H1 (cell line): Measurements from ENCODE around the gene MED12L.

Source experiments
- CEBPB ChIP-seq: IDR thresholded peaks from 2 replicates; pipeline ENCODE4 v1.6.1; 2012; ENCODE audit warnings: low read depth, low read length
- CHD2 ChIP-seq: IDR thresholded peaks from 2 replicates; pipeline ENCODE4 v1.6.1; 2012; ENCODE audit warnings: low read length, improper control_type of control experiment
- CTCF ChIP-seq, 3 experiments: IDR thresholded peaks; 1 replicate in 2 of 3; 2 replicates in 1 of 3; pipeline versions ENCODE4 v1.5.1 to v1.6.1; 2011; ENCODE audit warnings: low read length in 3 of 3, mild to moderate bottlenecking in 3 of 3, inconsistent platforms in 2 of 3, low read depth in 1 of 3, moderate library complexity in 1 of 3; ENCODE audit not compliant: insufficient read depth in 1 of 3; ENCODE audit errors: control extremely low read depth in 1 of 3
- EGR1 ChIP-seq: IDR thresholded peaks from 2 replicates; pipeline ENCODE4 v1.6.1; 2011; ENCODE audit warnings: low read depth, low read length, borderline replicate concordance
- EP300 ChIP-seq, 2 experiments: IDR thresholded peaks; 1 replicate in 1 of 2; 2 replicates in 1 of 2; pipeline ENCODE4 v1.6.1; 2011 to 2012; ENCODE audit warnings: low read depth in 2 of 2, low read length in 2 of 2, mild to moderate bottlenecking in 2 of 2, borderline replicate concordance in 1 of 2, inconsistent platforms in 1 of 2, moderate library complexity in 1 of 2
- JUND ChIP-seq: IDR thresholded peaks from 2 replicates; pipeline ENCODE4 v1.6.1; 2011; ENCODE audit warnings: mild to moderate bottlenecking, improper control_type of control experiment, low read length
- POLR2A ChIP-seq, 2 experiments: IDR thresholded peaks; 1 replicate in 1 of 2; 2 replicates in 1 of 2; pipeline ENCODE4 v1.6.1; 2011; ENCODE audit warnings: low read depth in 2 of 2, low read length in 2 of 2, mild to moderate bottlenecking in 2 of 2; ENCODE audit errors: control extremely low read depth in 1 of 2
- POLR2AphosphoS5 ChIP-seq: IDR thresholded peaks from 2 replicates; pipeline ENCODE4 v1.6.1; 2011; ENCODE audit warnings: low read depth, low read length
- RAD21 ChIP-seq, 2 experiments: IDR thresholded peaks in 1 of 2; conservative IDR thresholded peaks in 1 of 2; 2 replicates each; pipeline ENCODE4 v1.6.1; 2011; ENCODE audit warnings: low read depth in 2 of 2, low read length in 2 of 2, improper control_type of control experiment in 1 of 2, inconsistent platforms in 1 of 2, mild to moderate bottlenecking in 1 of 2, moderate library complexity in 1 of 2
- SIX5 ChIP-seq: IDR thresholded peaks from 2 replicates; pipeline ENCODE4 v1.6.1; 2011; ENCODE audit warnings: mild to moderate bottlenecking, low read depth, low read length
- SP2 ChIP-seq: IDR thresholded peaks from 2 replicates; pipeline ENCODE4 v1.6.1; 2012; ENCODE audit warnings: mild to moderate bottlenecking, low read length, inconsistent platforms
- USF2 ChIP-seq: IDR thresholded peaks from 2 replicates; pipeline ENCODE4 v1.6.1; 2011; ENCODE audit warnings: low read length, improper control_type of control experiment
- YY1 ChIP-seq: IDR thresholded peaks from 2 replicates; pipeline ENCODE4 v1.6.1; 2011; ENCODE audit warnings: low read depth, mild to moderate bottlenecking, low read length

GRCh38 chr3:151431940-151432339 lies 346.5 kb downstream of the MED12L start:
- no peak for TF ChIP-seq POLR2A (IDR thresholded peaks at IDR 0.05; ENCODE audit: control extremely low read depth in 1 of 2, low read depth in 2 of 2, low read length in 2 of 2)
- TF ChIP-seq CTCF (IDR thresholded peaks at IDR 0.05; ENCODE audit: control extremely low read depth in 1 of 3, insufficient read depth in 1 of 3, low read depth in 1 of 3, low read length in 3 of 3) = no peak
- TF ChIP-seq CHD2 = no peak
- TF ChIP-seq CEBPB = no peak
- TF ChIP-seq JUND = no peak
- TF ChIP-seq SIX5 = no peak
- TF ChIP-seq USF2 = no peak
- no peak for TF ChIP-seq YY1
- no peak for TF ChIP-seq EP300 (IDR thresholded peaks at IDR 0.05; ENCODE audit: borderline replicate concordance in 1 of 2, low read depth in 2 of 2, low read length in 2 of 2)
- TF ChIP-seq POLR2AphosphoS5 = no peak
- TF ChIP-seq RAD21 (IDR thresholded peaks at IDR 0.05 in 1 of 2, conservative IDR thresholded peaks at IDR 0.05 in 1 of 2; ENCODE audit: low read depth in 2 of 2, low read length in 2 of 2) = no peak
- TF ChIP-seq EGR1 = no peak
- no peak for TF ChIP-seq SP2
